Measurements from ENCODE around the gene OCSTAMP. TPM values are rescaled to one million over a fixed set of nuclear protein-coding genes. Genes with fewer than 3 reads are reported as not detected.

The OCSTAMP gene
- total RNA-seq, 2 experiments from 2014 or later = 0.64 to 0.73 TPM

- H3K36me3 Mint-ChIP-seq = no peaks in the 10 kb centered on the region
- peak overlapping the region; percentile 82 for H3K27ac Mint-ChIP-seq
- no peak for DNase-seq
- no peak overlapping the region for H3K4me3 Mint-ChIP-seq
- peaks cover 37% of the 10 kb centered on the region for H3K4me1 Mint-ChIP-seq (ENCODE audit: low read depth)
- CTCF ChIA-PET = interaction anchor here (0.7 to 2.5 kb wide), 6 partner anchors 9 to 156 kb away, joined by 3 to 15 read pairs (median 4); no protein-coding TSS in a partner anchor
- intact Hi-C loops (cut with micrococcal nuclease) = loop anchor here (10.0 kb wide), 1 partner anchor 926 kb away; no protein-coding TSS in a partner anchor
- H3K9me3 Mint-ChIP-seq = no peaks in the 10 kb centered on the region
- peaks cover 1% of the 10 kb centered on the region for H3K27me3 Mint-ChIP-seq
- POLR2A ChIA-PET = interaction anchor here (0.6 to 1.5 kb wide), 3 partner anchors 14 to 728 kb away, joined by 3 to 5 read pairs (median 4); no protein-coding TSS in a partner anchor
Observed at GRCh38 chr20:46559001-46559400, 8.5 kb upstream of the OCSTAMP start.

GRCh38 chr20:46558511-46558959, 8.1 kb upstream of the OCSTAMP start:
- intact Hi-C loops (cut with micrococcal nuclease) = loop anchor here (1.0 to 10.0 kb wide), 2 partner anchors 13 to 926 kb away; no protein-coding TSS in a partner anchor
- no peaks in the 10 kb centered on the region for H3K9me3 Mint-ChIP-seq
- H3K27ac Mint-ChIP-seq = peak overlapping the region; percentile 82
- CTCF ChIA-PET = interaction anchor here (1.0 to 2.5 kb wide), 4 partner anchors 9 to 157 kb away, joined by 3 to 15 read pairs (median 4); no protein-coding TSS in a partner anchor
- no peaks in the 10 kb centered on the region for H3K36me3 Mint-ChIP-seq
- H3K27me3 Mint-ChIP-seq = peaks cover 1% of the 10 kb centered on the region
- H3K4me3 Mint-ChIP-seq = no peak overlapping the region
- DNase-seq = peak; percentile 84
- peaks cover 38% of the 10 kb centered on the region for H3K4me1 Mint-ChIP-seq (ENCODE audit: low read depth)
- POLR2A ChIA-PET = interaction anchor here (0.6 to 1.5 kb wide), 3 partner anchors 14 to 727 kb away, joined by 3 to 4 read pairs (median 3); partner anchors contain the start of gene ZNF334

GRCh38 chr20:46557231-46557956, 6.9 kb upstream of the OCSTAMP start:
- ChIA-PET POLR2A (interaction anchor here (0.9 to 1.5 kb wide), 2 partner anchors 13 to 44 kb away, joined by 3 to 4 read pairs; partner anchors contain the start of gene ZNF334), CTCF (interaction anchor here (2.5 kb wide), 1 partner anchor 13 kb away, joined by 15 read pairs; no protein-coding TSS in a partner anchor)
- no peak overlapping the region for H3K4me3 Mint-ChIP-seq
- H3K4me1 Mint-ChIP-seq (ENCODE audit: low read depth) = peaks cover 50% of the 10 kb centered on the region
- H3K9me3 Mint-ChIP-seq = no peaks in the 10 kb centered on the region
- intact Hi-C loops (cut with micrococcal nuclease) = loop anchor here (10.0 kb wide), 1 partner anchor 927 kb away; no protein-coding TSS in a partner anchor
- peaks cover 1% of the 10 kb centered on the region for H3K27me3 Mint-ChIP-seq
- no peak for DNase-seq
- no peak overlapping the region for H3K27ac Mint-ChIP-seq
- no peaks in the 10 kb centered on the region for H3K36me3 Mint-ChIP-seq

GRCh38 chr20:46555370-46555956, 5.0 kb upstream of the OCSTAMP start:
- DNase-seq = no peak
- ChIA-PET CTCF (no interaction called here), POLR2A (no interaction called here)
- peaks cover 1% of the 10 kb centered on the region for H3K27me3 Mint-ChIP-seq
- intact Hi-C loops (cut with micrococcal nuclease) = loop anchor here (10.0 kb wide), 1 partner anchor 929 kb away; no protein-coding TSS in a partner anchor
- H3K36me3 Mint-ChIP-seq = no peaks in the 10 kb centered on the region
- H3K27ac Mint-ChIP-seq = no peak overlapping the region
- H3K9me3 Mint-ChIP-seq = no peaks in the 10 kb centered on the region
- no peak overlapping the region for H3K4me3 Mint-ChIP-seq
- peaks cover 52% of the 10 kb centered on the region for H3K4me1 Mint-ChIP-seq (ENCODE audit: low read depth)

- Mint-ChIP-seq H3K36me3 (no peaks in the 10 kb centered on the region), H3K27ac (no peak overlapping the region), H3K27me3 (peaks cover 1% of the 10 kb centered on the region), H3K4me1 (ENCODE audit: low read depth) (peaks cover 51% of the 10 kb centered on the region), H3K4me3 (no peak overlapping the region), H3K9me3 (no peaks in the 10 kb centered on the region)
- intact Hi-C loops (cut with micrococcal nuclease) = loop anchor here (10.0 kb wide), 1 partner anchor 930 kb away; no protein-coding TSS in a partner anchor
- ChIA-PET CTCF (interaction anchor here (0.9 to 1.0 kb wide), 2 partner anchors 10 to 532 kb away, joined by 3 read pairs; no protein-coding TSS in a partner anchor), POLR2A (no interaction called here)
- DNase-seq = no peak
Observed at GRCh38 chr20:46554828-46555227, 4.4 kb upstream of the OCSTAMP start.

- CTCF ChIA-PET = interaction anchor here (1.0 to 1.2 kb wide), 2 partner anchors 9 to 32 kb away, joined by 3 read pairs; no protein-coding TSS in a partner anchor
- peaks cover 46% of the 10 kb centered on the region for H3K4me1 Mint-ChIP-seq (ENCODE audit: low read depth)
- H3K9me3 Mint-ChIP-seq = no peaks in the 10 kb centered on the region
- no peak overlapping the region for H3K27ac Mint-ChIP-seq
- intact Hi-C loops (cut with micrococcal nuclease) = loop anchor here (2.0 to 10.0 kb wide), 2 partner anchors 41 to 931 kb away; partner anchors contain the start of gene ZNF334
- no peaks in the 10 kb centered on the region for H3K36me3 Mint-ChIP-seq
- no peak overlapping the region for H3K4me3 Mint-ChIP-seq
- H3K27me3 Mint-ChIP-seq = peaks cover 1% of the 10 kb centered on the region
- DNase-seq = no peak
- POLR2A ChIA-PET = no interaction called here
Observed at GRCh38 chr20:46553926-46554325, 3.5 kb upstream of the OCSTAMP start.

- intact Hi-C loops (cut with micrococcal nuclease) = loop anchor here (2.0 to 10.0 kb wide), 2 partner anchors 40 to 932 kb away; partner anchors contain the start of gene ZNF334
- Mint-ChIP-seq H3K27me3 (peaks cover 1% of the 10 kb centered on the region), H3K9me3 (no peaks in the 10 kb centered on the region), H3K27ac (peak overlapping the region; percentile 84), H3K4me1 (ENCODE audit: low read depth) (peaks cover 36% of the 10 kb centered on the region), H3K4me3 (peak overlapping the region; percentile 16), H3K36me3 (no peaks in the 10 kb centered on the region)
- DNase-seq = peak; percentile 80
- CTCF ChIA-PET = interaction anchor here (0.6 to 2.6 kb wide), 6 partner anchors 10 to 949 kb away, joined by 3 to 12 read pairs (median 3); no protein-coding TSS in a partner anchor
- POLR2A ChIA-PET = interaction anchor here (1.0 kb wide), 1 partner anchor 8 kb away, joined by 10 read pairs; no protein-coding TSS in a partner anchor
Observed at GRCh38 chr20:46552460-46553420, 2.3 kb upstream of the OCSTAMP start.

GRCh38 chr20:46551522-46552381, 1.3 kb upstream of the OCSTAMP start:
- DNase-seq = no peak
- ChIA-PET POLR2A (no interaction called here), CTCF (interaction anchor here (0.6 to 2.6 kb wide), 5 partner anchors 11 to 950 kb away, joined by 3 to 12 read pairs (median 3); no protein-coding TSS in a partner anchor)
- intact Hi-C loops (cut with micrococcal nuclease) = loop anchor here (2.0 to 10.0 kb wide), 2 partner anchors 39 to 933 kb away; partner anchors contain the start of gene ZNF334
- Mint-ChIP-seq H3K27me3 (peaks cover 1% of the 10 kb centered on the region), H3K4me1 (ENCODE audit: low read depth) (peaks cover 28% of the 10 kb centered on the region), H3K9me3 (no peaks in the 10 kb centered on the region), H3K36me3 (no peaks in the 10 kb centered on the region), H3K27ac (no peak overlapping the region), H3K4me3 (no peak overlapping the region)

- POLR2A ChIA-PET = no interaction called here
Observed at GRCh38 chr20:46549188-46549972, 1.1 kb downstream of the OCSTAMP start.

GRCh38 chr20:46548688-46549087, 1.8 kb downstream of the OCSTAMP start:
- H3K4me3 Mint-ChIP-seq = no peak overlapping the region
- H3K9me3 Mint-ChIP-seq = no peaks in the 10 kb centered on the region
- intact Hi-C loops (cut with micrococcal nuclease) = no loop called here

More at GRCh38 chr20:46549188-46549972, 1.1 kb downstream of the OCSTAMP start:
- Mint-ChIP-seq H3K36me3 (no peaks in the 10 kb centered on the region), H3K4me1 (ENCODE audit: low read depth) (peaks cover 35% of the 10 kb centered on the region), H3K27ac (no peak overlapping the region), H3K9me3 (no peaks in the 10 kb centered on the region), H3K4me3 (no peak overlapping the region), H3K27me3 (peaks cover 1% of the 10 kb centered on the region)
- DNase-seq = no peak
- intact Hi-C loops (cut with micrococcal nuclease) = no loop called here
- CTCF ChIA-PET = interaction anchor here (0.7 to 2.1 kb wide), 5 partner anchors 9 to 53 kb away, joined by 3 to 12 read pairs (median 3); no protein-coding TSS in a partner anchor

More at GRCh38 chr20:46548688-46549087, 1.8 kb downstream of the OCSTAMP start:
- Mint-ChIP-seq H3K36me3 (no peaks in the 10 kb centered on the region), H3K27ac (no peak overlapping the region), H3K4me1 (ENCODE audit: low read depth) (peaks cover 32% of the 10 kb centered on the region), H3K27me3 (no peaks in the 10 kb centered on the region)
- POLR2A ChIA-PET = no interaction called here
- CTCF ChIA-PET = interaction anchor here (2.1 kb wide), 1 partner anchor 13 kb away, joined by 12 read pairs; no protein-coding TSS in a partner anchor
- DNase-seq = no peak
